Measurements from ENCODE around the gene ZBTB12. TPM values are rescaled to one million over a fixed set of nuclear protein-coding genes. Genes with fewer than 3 reads are reported as not detected.

Gene ZBTB12
- total and polyA plus RNA-seq, 2 of the 4 experiments (the other 2 are of a cell fraction): 2.0 to 8.5 TPM

GRCh38 chr6:31903957-31904356 lies 2.1 kb upstream of the ZBTB12 start:
- Histone ChIP-seq H3K4me1 (ENCODE audit: control insufficient read depth, insufficient read depth, low read length) (peaks cover 9% of the 10 kb centered on the region), H3K9me3 (ENCODE audit: control insufficient read depth, insufficient read depth, low read length) (no peaks in the 10 kb centered on the region), H3K9me1 (ENCODE audit: insufficient read depth, low read length) (peaks cover 9% of the 10 kb centered on the region; the same call in 1 of the 2 replicates), H3K27me3 (ENCODE audit: control insufficient read depth, insufficient read depth, low read length) (no peaks in the 10 kb centered on the region), H3K79me1 (ENCODE audit: low read depth in 1 of 2, low read length in 2 of 2) (peaks cover 0 to 23% of the 10 kb centered on the region in 2 experiments; a peak in 2 of 4 replicates), H3K14ac (replicated peaks; ENCODE audit: low read depth, low read length) (no peak overlapping the region), H4K5ac (ENCODE audit: low read depth, low read length) (no peak overlapping the region), H2BK5ac (ENCODE audit: low read depth, low read length, poor library complexity, severe bottlenecking) (no peak overlapping the region), H3K4me3 (ENCODE audit: insufficient read depth, low read depth, low read length) (no peak overlapping the region), H4K8ac (ENCODE audit: low read depth in 2 of 2, low read length in 2 of 2) (no peak overlapping the region), H3K36me3 (ENCODE audit: control insufficient read depth, insufficient read depth, low read length) (0 out of 2 replicates have a peak, but pooled peaks cover 3% of the 10 kb centered on the region), H2BK20ac (ENCODE audit: low read depth, low read length) (no peak overlapping the region), H2BK15ac (ENCODE audit: low read depth, low read length) (no peak overlapping the region), H2BK120ac (ENCODE audit: low read depth, low read length) (no peak overlapping the region), H4K20me1 (ENCODE audit: insufficient read depth, low read length) (no peaks in the 10 kb centered on the region; the same call in 1 of the 2 replicates), H3K4me2 (ENCODE audit: low read depth, low read length) (no peak overlapping the region), H3K4ac (ENCODE audit: low read depth, low read length) (no peak overlapping the region), H3K27ac (ENCODE audit: insufficient read depth, low read length) (no peak overlapping the region), H2AK9ac (replicated peaks; ENCODE audit: low read depth, low read length, poor library complexity) (no peak overlapping the region), H2AFZ (replicated peaks; ENCODE audit: low read length, poor library complexity) (no peak overlapping the region), H3K23ac (ENCODE audit: low read depth, low read length) (no peak overlapping the region), H3K56ac (ENCODE audit: extremely low read depth, insufficient read depth, low read length) (no peak overlapping the region), H3K18ac (ENCODE audit: low read depth, low read length) (no peak overlapping the region), H2AK5ac (ENCODE audit: low read depth, low read length) (no peak overlapping the region), H4K91ac (ENCODE audit: insufficient read depth, low read depth, low read length) (no peak overlapping the region), H3K9ac (ENCODE audit: low read depth, low read length) (no peak overlapping the region)
- BruUV-seq (replicated peaks): no TSS peak
- dilution Hi-C loops (cut with HindIII; ENCODE audit: low sequenced_read_pairs, unreplicated experiment) (no loop called here), in situ Hi-C loops (cut with MboI; ENCODE audit: low sequenced_read_pairs) (no loop called here), intact Hi-C loops (cut with micrococcal nuclease) (loop anchor here (2.0 to 5.0 kb wide), 2 partner anchors 211 to 248 kb away; partner anchors contain the start of genes PPT2 and PRRT1)
- ATAC-seq (ENCODE audit: low read depth): no peak
- peak; percentile 22 for DNase-seq
- no peak for TF ChIP-seq CEBPB (IDR thresholded peaks at IDR 0.05; ENCODE audit: low read depth, low read length)
- no peak for TF ChIP-seq CHD1 (IDR thresholded peaks at IDR 0.05; ENCODE audit: low read depth, low read length)
- ChIA-PET CTCF (no interaction called here), POLR2A (ENCODE audit: unreplicated experiment) (no interaction called here)
- WGBS, 2 experiments (ENCODE audit: extremely low coverage in 2 of 2, insufficient read length in 1 of 2): 67% methylated on average over 1 of the region's 3 CpGs; no CpG with 5 or more reads in 1 of the 2 experiments

All from IMR-90 (cell line).